Dermis blood vessel endothelial cell (primary cell): ENCODE results near the gene HACD2. TPM values are rescaled to one million over a fixed set of nuclear protein-coding genes. Genes with fewer than 3 reads are reported as not detected.
"Not testable (repeated sequence)": the region's sequence is repeated elsewhere in the genome, so short reads cannot be mapped to it uniquely, and the experiment has no call there.

Experiments
- DNase-seq: peaks from one replicate; pipeline ENCODE4 v3.0.0; 2010
- total RNA-seq: library from RNA; depleted of rRNA; stranded (reverse); fragments of >200 nt; gene quantifications from 2 replicates; pipeline ENCODE4 v1.2.3, GENCODE V29; 2014

HACD2 gene
- 24.8 and 39.4 TPM in 2 replicates for total RNA-seq

GRCh38 chr3:123584988-123585937 lies at the start of gene HACD2:
Gene HACD2, minus strand, starts transcription at chr3:123585053. Its CDS starts 26 bp downstream, at chr3:123585027.
- DNase-seq: peak; percentile 98

GRCh38 chr3:123634149-123635051 lies 49.5 kb upstream of the HACD2 start:
- no peak for DNase-seq

- DNase-seq: no peak
Measured at GRCh38 chr3:123633530-123633929, 48.7 kb upstream of the HACD2 start.

- no peak for DNase-seq
Measured at GRCh38 chr3:123632161-123632655, 47.4 kb upstream of the HACD2 start.

GRCh38 chr3:123629747-123630047 lies 44.8 kb upstream of the HACD2 start:
- DNase-seq: no peak

- no peak for DNase-seq
Measured at GRCh38 chr3:123628996-123629746, 44.3 kb upstream of the HACD2 start.

- no peak for DNase-seq
Measured at GRCh38 chr3:123627673-123628670, 43.1 kb upstream of the HACD2 start.

- no peak for DNase-seq
Measured at GRCh38 chr3:123626881-123627280, 42.0 kb upstream of the HACD2 start.

GRCh38 chr3:123624302-123624701 lies 39.4 kb upstream of the HACD2 start:
- DNase-seq: no peak

GRCh38 chr3:123623346-123623880 lies 38.6 kb upstream of the HACD2 start:
- DNase-seq: no peak

- DNase-seq: no peak
Measured at GRCh38 chr3:123622766-123623165, 37.9 kb upstream of the HACD2 start.

- DNase-seq: no peak
Measured at GRCh38 chr3:123621850-123622189, 37.0 kb upstream of the HACD2 start.

GRCh38 chr3:123621186-123621849 lies 36.5 kb upstream of the HACD2 start:
- DNase-seq: no peak

- DNase-seq: no peak
Measured at GRCh38 chr3:123620343-123620742, 35.5 kb upstream of the HACD2 start.

- DNase-seq: peak; percentile 78
Measured at GRCh38 chr3:123618768-123619484, 34.1 kb upstream of the HACD2 start.

- no peak for DNase-seq
Measured at GRCh38 chr3:123618076-123618708, 33.3 kb upstream of the HACD2 start.

- DNase-seq: no peak
Measured at GRCh38 chr3:123616593-123616992, 31.7 kb upstream of the HACD2 start.

- no peak for DNase-seq
Measured at GRCh38 chr3:123613543-123613942, 28.7 kb upstream of the HACD2 start.

- DNase-seq: not testable (repeated sequence)
Measured at GRCh38 chr3:123611674-123612073, 26.8 kb upstream of the HACD2 start.
